Urothelium cell line (cell line): Measurements from ENCODE around the gene ZNF594.
"Not testable (repeated sequence)": the region's sequence is repeated elsewhere in the genome, so short reads cannot be mapped to it uniquely, and the experiment has no call there.

Source experiments
- DNase-seq: peaks from one replicate; pipeline ENCODE4 v3.0.0; 2011; ENCODE audit warnings: low spot score, mixed read lengths
- FAIRE-seq: peaks from 2 replicates; lab custom pipeline; 2011; peaks lifted over from hg19 to GRCh38; lab: Jason Lieb, UNC

ZNF594 gene

DNA sequence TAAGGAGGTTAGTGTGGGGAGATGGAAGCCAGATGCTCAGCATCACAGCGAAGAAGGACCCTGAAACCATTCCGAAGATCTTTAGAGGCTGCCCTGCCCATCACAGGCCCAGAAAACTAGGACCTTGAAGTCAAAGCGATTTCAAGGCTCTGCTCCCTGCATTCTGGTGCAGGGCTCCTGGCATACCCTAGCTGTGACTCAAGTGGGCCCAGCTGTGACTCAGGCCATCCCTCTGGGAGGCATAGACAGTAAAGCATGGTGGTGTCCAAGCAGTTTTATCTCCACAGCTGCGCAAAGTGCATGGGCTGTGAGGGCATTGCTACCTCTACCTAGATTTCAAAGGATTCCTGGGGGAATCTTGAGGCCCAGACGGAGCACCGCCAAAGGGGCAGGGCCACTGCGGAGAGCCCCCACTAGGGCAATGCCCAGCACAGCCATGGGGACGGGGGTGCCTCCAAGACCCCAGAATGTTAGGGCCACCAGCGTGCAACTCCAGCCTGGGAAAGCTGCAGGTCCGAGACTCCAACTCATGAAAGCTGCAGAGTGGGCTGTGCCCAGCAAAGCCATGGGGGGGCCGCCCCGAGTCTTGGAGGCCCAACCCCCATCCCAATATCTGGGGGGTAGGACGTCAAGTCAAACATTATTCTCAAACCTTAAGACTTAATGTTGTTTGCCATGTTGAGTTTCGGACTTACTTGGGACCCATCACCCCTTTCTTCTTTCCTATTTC, 11.7 kb upstream of the ZNF594 start:
- FAIRE-seq, result no peak

DNA sequence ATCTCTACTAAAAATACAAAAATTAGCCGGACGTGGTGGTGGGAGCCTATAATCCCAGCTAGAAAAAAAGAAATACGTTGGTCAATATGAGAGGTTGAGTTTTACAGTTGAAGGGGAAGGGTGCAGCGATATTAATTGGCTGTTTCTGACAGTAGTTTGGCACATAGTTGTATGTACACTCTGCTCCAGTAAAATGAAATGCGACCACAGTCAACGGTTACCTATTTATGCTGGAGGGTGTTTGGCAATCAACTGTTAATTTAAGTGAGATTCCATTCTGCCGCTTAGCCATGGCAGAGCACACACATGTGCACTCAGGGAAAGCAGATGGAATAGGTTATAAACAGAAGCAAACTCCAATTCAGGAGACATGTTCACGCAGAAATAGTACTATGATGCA, 9.3 kb upstream of the ZNF594 start:
- no peak for DNase-seq
- no peak for FAIRE-seq

More for the DNA sequence above, 11.7 kb upstream of the ZNF594 start:
- peak; percentile 4 for DNase-seq

DNA sequence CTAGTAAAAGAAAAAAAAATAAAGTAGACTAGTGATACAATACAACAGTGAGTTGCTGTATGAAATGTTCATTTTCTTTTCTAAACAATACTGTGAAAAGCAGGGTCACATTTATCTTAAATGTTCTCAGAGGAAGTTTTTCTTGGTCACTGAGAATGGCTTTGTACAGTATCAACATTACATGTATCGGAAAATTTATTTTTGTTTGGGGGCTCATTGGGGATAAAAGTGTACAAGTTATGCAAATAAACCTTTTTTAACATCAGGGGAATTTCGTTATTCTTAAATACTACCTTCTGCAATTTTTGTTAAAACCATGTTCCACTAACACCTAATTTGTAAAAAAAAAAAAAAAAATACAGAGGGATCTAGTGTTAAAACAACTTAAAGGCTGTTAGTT, 8.7 kb upstream of the ZNF594 start:
- DNase-seq (no peak), FAIRE-seq (no peak)

DNA sequence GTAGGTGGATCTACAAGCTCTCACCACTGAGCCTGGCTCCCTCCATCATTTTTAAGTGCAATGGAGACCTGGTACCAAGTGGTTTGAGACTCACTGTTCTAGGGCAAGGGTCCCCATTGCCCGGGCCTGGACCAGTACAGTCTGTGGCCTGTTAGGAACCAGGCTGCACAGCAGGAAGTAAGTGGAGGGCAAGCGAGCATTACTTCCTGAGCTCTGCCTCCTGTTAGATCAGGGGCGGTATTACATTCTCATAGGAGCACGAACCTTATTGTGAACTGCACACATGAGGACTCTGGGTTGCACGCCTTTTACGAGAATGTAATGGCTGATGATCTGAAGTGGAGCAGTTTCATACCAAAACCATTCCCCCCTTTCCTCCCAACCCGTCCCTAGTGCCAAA, 6.8 kb upstream of the ZNF594 start:
- no peak for FAIRE-seq

DNA sequence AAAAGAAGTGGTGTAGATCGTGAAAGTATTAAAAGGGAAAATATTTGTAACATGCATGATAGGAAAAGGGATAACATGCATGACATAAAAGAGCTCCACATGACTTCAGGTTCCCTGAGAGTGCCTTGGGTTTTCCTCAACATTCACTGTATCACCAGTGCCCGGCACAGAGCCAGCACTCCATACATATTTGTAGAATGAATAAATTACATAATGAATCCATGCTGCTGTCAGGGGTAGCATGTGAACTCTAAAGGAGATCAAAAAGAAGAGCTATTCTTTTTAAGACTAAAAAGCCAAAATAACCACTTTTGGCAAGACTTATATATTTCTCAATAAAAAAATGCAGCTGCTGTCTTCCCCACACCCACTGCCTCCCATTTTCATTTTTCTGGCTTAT, 2.7 kb upstream of the ZNF594 start:
- FAIRE-seq, result no peak
- DNase-seq, result no peak

More for the DNA sequence above, 6.8 kb upstream of the ZNF594 start:
- no peak for DNase-seq

DNA sequence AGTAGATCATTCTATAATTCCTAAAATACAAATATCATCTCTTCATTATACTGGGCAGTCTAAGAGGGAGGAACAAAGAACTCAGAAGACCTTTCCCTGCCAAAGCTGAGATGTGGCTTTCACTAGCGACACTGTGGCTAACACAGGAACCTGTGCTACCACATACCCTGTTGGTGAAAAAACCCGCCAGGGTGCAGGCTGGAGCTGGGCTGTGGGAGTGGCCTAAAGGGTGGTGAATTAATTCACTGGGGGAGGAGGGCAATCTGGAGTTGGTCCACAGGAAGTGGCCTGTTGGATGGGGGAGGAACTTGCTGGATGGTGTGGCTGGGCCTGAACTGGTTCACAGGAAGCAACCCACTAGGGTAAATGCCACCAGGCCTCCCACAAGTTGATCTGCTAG, 7.4 kb downstream of the ZNF594 start:
- FAIRE-seq (no peak), DNase-seq (no peak)

DNA sequence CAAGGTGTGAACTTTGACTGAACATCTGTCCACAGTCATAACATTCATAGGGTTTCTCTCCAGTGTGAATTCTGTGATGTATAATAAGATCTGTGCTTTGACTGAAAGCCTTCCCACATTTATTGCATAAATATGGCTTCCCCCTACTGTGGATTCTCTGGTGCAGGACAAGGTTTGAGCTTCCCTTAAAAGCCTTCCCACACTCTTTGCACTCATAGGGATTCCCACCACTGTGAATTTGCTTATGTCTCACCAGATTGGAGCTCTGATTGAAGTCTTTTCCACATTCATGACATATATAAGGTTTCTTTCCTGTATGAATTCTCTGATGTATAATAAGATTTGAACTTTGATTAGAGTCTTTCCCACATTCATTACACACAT, 8.3 kb downstream of the ZNF594 start:
- FAIRE-seq, result no peak
- DNase-seq, result no peak

DNA sequence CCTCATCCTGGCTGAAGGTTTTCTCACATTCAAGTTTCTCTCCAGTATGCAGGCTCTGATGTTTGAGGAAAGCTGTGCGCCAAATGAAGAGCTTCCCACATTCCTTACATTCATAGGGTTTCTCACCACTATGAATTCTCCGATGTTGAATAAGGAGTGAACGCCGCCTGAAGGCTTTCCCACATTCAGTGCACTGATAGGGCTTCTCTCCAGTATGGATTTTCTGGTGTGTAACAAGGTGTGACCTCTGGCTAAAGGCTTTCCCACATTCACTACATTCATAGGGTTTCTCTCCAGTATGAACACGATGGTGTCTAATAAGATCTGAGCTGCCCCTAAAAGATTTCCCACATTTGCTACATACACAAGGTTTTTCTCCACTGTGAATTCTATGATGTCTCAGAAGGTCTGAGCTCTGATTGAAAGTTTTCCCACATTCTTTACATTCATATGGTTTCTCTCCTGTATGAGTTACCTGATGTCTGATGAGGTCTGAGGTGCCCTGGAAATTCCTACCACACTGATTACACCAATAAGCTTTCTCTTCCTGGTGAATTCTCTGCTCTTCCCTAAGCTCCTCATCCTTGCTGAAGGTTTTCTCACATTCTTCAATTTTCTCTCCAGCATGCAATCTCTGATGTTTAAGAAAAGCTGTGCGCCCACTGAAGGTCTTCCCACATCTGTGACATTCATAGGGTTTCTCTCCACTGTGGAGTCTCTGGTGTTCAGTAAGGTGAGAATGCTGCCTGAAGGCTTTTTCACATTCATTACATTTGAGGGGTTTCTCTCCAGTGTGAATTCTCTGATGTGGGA, 8.9 kb downstream of the ZNF594 start:
- FAIRE-seq (no peak), DNase-seq (no peak)

DNA sequence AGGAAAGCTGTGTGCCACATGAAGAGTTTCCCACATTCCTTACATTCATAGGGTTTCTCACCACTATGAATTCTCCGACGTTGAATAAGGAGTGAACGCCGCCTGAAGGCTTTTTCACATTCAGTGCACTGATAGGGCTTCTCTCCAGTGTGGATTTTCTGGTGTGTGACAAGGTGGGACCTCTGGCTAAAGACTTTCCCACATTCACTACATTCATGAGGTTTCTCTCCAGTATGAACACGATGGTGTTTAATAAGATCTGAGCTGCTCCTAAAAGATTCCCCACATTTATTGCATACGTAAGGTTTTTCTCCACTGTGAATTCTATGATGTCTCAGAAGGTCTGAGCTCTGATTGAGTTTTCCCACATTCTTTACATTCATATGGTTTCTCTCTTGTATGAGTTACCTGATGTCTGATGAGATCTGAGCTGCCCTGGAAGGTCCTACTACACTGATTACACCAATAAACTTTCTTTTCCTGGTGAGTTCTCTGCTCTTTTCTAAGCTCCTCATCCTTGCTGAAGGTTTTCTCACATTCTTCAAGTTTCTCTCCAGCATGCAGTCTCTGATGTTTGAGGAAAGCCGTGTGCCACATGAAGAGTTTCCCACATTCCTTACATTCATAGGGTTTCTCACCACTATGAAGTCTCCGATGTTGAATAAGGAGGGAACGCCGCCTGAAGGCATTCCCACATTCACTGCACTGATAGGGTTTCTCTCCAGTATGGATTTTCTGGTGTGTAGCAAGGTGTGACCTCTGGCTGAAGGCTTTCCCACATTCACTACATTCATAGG, 10.0 kb downstream of the ZNF594 start:
- DNase-seq (no peak), FAIRE-seq (no peak)

DNA sequence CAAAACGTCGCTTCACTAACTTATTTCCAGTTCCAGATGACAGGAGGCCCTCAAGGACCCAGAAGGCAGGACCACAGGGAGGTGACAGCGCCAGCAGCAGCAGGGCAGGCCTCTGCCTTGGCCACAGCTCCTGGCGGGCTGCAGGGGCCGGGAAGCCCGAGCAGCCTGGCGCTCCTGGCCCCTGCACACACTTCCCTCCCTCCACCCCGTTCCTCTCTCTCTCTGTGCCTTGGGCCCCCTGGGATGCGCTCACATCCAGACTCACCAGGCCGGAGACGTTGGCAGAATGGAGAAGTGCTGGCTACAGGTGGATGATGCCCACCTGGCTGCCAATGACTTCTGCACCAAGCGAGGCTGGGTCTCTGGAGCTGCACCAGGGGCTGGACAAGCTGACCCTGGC, 12.7 kb downstream of the ZNF594 start:
- no peak for DNase-seq
- FAIRE-seq, result no peak

DNA sequence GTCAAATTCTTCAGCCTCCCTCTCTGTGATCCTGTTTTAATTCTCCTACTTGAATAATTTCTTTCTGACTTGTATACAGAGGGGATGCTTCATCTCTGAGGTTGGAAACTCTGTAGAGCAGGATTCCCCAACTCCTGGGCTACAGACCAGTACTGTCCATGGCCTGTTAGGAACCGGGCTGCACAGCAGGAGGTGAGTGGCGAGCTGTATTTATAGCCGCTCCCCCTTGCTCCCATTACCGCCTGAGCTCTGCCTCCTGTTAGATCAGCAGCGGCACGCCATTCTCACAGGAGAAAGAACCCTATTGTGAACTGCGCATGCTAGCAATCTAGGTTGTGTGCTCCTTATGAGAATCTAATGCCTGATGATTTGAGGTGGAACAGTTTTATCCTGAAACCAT, 16.6 kb downstream of the ZNF594 start:
- not testable (repeated sequence) for FAIRE-seq, DNase-seq

DNA sequence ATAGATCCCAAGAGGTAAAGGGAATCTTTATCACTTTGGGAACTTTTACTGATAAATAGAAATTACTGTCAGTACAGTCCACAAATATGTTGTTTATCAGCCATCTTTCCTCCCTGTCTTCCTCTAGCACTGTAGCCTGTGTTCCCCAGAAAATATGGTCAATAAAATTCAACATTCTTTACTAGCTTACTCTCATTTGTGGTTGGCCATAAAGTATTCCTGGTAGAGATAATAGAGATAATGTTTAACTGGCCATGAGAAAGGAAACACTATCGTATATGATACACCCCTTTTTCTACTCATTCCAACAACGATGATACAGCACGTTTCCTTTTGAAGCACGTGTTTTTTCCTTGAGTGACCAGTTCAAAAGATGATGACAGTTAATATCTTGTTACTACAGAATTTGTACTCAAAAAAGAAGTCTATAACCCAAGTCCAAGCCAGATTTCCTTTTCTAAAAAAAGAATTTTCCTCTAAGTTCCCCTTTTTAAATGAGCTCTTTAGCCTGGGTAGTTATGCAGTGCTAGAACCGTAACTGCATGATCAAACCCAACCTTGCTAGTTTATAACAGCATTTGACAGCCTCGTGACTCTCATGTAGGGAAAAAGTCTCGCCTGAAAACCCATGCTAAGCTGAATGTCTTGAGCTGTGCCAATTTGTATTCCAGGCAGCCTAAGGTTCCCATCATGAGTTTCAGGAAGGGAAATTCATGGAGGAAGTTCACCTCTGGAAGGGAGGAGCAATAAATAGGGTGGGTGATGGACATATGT, 25.7 kb downstream of the ZNF594 start:
- not testable (repeated sequence) for DNase-seq, FAIRE-seq

DNA sequence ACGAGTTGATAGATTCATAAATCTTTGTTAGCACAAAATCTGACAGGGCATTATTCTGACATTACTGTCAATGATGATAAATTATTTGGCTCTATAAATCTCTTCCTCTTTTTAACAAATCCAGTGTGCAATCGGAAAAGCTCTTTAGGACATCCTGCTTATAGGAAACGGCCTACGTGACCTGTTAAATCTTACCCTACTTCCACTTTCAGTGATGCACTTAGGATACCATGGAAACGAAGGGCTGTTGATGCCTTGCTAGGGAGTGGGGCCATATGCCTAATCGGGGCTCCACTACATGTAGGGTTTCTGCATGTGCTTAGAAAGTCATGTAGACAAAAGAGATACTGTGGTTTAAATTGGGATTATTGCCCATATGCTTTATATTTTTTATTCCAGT, 27.2 kb downstream of the ZNF594 start:
- DNase-seq, result no peak
- no peak for FAIRE-seq

DNA sequence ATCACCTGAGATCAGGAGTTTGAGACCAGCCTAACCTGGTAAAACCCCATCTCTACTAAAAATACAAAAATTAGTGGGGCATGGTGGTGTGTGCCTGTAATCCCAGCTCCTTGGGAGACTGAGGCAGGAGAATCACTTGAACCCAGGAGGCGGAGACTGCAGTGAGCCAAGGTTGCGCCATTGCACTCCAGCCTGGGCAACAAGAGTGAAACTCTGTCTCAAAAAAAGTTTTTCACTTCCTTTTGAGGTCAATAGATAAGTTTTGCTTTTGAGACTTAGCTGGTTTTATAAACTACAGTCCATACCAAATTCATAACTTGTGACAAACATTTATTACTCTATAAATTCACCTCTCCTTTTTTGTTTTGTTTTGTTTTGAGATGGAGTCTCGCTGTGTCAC, 29.9 kb downstream of the ZNF594 start:
- not testable (repeated sequence) for FAIRE-seq, DNase-seq

DNA sequence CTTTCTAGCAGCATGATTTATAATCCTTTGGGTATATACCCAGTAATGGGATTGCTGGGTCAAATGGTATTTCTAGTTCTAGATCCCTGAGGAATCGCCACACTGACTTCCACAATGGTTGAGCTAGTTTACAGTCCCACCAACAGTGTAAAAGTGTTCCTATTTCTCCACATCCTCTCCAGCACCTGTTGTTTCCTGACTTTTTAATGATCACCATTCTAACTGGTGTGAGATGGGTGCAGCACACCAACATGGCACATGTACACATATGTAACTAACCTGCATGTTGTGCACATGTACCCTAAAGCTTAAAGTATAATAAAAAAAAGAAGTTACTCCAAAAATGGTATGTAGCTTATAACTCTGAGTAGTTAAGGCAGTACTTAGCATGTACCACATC, 31.0 kb downstream of the ZNF594 start:
- not testable (repeated sequence) for FAIRE-seq, DNase-seq

DNA sequence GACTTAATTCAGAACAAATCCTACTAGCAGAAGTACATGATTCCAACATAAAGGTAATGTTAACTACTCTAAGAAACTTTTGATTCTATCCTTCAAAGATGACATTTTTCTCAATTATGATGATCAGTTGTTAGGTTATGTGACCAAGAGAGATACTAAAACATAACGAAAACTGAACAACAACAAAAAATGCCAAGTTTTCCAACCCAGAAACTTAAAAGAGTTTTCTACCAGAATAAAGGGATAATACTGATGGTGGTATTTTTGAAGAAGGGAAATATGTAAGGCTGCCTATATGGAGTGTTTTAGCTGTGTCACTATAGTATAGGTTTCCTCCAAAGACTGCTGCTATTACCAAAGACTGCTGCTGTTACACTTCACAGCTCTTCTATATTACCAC, 45.5 kb downstream of the ZNF594 start:
- not testable (repeated sequence) for FAIRE-seq, DNase-seq

DNA sequence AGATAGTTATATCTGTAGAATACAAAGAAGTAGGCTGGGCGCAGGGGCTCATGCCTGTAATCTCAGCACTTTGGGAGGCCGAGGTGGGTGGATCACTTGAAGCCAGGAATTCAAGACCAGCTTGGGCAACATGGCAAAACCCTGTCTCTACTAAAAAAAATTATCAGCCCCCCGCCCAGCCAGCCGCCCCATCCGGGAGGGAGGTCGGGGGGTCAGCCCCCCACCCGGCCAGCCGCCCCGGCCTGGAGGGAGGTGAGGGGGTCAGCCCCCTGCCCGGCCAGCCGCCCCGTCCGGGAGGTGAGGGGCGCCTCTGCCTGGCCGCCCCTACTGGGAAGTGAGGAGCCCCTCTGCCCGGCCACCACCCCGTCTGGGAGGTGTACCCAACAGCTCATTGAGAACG, 48.8 kb downstream of the ZNF594 start:
- FAIRE-seq, DNase-seq: not testable (repeated sequence)

DNA sequence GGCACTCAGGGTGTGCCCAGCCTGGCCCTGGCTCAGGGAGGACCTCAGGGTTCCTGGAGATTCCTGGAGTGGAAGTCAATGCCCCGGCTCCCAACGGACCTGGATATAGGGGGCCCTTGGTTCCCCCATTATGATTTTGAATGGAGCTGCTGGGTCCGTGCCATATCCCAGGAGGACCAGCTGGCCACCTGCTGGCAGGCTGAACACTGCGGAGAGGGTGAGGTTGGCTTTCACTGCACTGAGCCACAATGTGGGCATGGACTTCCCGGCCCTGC, 52.3 kb downstream of the ZNF594 start:
- DNase-seq, result no peak
- FAIRE-seq, result no peak

DNA sequence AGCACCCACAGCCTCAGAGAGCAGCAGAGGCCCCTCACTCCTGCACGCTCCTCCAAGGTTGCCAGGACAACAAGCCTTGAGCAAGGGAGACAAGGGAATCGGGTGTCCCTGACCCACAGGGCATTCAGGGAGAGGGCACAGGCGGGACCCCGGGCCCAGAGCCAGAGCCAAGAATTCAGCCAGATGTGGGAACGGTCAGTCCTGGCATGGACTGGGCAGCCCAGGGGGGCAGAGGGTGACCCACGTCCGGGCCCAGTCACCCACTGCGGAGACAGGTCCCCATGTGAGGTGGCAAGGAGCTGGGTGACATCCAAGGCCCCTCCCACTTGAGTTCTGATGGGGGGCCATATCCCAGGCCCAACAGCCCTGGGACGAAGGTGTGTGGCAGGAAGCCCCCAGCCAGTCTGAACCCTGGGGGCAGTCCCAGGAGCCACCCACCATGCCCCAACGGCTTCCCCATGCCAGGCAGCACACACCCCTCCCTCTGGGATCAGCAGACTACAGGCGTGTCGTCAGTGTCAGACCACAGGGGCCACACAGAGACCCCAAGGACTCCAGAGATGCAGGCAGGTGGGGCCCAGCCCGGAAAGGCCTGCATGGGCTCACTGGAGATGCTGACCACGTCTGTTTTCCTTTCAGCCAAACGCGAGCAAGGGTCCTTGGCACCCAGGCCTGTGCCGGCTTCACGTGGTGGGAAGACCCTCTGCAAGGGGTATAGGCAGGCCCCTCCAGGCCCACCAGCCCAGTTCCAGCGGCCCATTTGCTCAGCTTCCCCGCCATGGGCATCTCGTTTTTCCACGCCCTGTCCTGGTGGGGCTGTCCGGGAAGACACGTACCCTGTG, 52.8 kb downstream of the ZNF594 start:
- FAIRE-seq (no peak), DNase-seq (no peak)

DNA sequence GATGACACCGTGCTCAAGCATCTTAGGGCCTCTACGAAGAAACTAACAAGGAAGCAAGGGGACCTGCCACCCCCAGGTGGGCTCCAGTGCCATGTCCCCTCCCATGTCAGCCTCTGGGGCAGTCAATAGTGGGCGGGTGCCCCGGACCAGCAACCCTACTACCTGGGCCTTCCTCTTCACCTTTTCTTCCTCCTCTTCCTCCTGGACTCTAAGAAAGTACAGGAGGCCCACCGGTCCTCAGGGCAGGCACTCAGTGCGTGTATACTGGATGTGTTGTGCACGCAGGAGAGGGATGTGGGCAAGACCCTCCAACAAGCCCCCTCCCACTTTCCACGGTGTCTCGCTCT, 53.5 kb downstream of the ZNF594 start:
- FAIRE-seq, DNase-seq: not testable (repeated sequence)
